GM12872 (cell line): Measurements from ENCODE around the gene CCDC30.

Source experiments
- TF ChIP-seq, protein P1 (sequence below): IDR thresholded peaks from 3 replicates; pipeline ENCODE4 v1.5.1; 2011; ENCODE audit warnings: low read depth, mild to moderate bottlenecking, low read length, moderate library complexity; ENCODE audit not compliant: insufficient read depth

CCDC30 gene

DNA sequence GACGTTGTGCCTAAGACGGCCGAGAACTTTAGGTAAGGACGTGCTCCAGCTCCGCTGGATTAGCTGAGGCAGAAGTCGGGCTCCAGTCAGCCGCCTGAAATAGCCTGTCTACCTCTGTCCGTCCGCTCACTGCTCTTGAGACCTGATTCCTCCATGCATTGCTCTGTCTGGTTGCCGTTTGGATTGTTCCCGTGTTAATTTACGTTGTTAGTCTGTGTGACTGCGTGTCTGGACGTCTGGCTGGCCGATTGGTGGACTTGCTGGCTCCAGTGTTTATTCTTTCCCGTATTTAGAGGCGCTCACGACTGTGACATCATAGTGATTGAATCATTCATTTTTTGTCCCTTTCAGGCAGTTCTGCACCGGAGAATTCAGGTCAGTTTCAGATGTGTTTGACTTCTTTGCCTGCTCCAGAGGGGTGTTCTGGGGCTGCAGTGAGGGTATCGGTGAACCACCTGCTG is 195.8 kb downstream of the CCDC30 start:
- TF ChIP-seq, protein P1, sequence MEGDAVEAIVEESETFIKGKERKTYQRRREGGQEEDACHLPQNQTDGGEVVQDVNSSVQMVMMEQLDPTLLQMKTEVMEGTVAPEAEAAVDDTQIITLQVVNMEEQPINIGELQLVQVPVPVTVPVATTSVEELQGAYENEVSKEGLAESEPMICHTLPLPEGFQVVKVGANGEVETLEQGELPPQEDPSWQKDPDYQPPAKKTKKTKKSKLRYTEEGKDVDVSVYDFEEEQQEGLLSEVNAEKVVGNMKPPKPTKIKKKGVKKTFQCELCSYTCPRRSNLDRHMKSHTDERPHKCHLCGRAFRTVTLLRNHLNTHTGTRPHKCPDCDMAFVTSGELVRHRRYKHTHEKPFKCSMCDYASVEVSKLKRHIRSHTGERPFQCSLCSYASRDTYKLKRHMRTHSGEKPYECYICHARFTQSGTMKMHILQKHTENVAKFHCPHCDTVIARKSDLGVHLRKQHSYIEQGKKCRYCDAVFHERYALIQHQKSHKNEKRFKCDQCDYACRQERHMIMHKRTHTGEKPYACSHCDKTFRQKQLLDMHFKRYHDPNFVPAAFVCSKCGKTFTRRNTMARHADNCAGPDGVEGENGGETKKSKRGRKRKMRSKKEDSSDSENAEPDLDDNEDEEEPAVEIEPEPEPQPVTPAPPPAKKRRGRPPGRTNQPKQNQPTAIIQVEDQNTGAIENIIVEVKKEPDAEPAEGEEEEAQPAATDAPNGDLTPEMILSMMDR = no peak

DNA sequence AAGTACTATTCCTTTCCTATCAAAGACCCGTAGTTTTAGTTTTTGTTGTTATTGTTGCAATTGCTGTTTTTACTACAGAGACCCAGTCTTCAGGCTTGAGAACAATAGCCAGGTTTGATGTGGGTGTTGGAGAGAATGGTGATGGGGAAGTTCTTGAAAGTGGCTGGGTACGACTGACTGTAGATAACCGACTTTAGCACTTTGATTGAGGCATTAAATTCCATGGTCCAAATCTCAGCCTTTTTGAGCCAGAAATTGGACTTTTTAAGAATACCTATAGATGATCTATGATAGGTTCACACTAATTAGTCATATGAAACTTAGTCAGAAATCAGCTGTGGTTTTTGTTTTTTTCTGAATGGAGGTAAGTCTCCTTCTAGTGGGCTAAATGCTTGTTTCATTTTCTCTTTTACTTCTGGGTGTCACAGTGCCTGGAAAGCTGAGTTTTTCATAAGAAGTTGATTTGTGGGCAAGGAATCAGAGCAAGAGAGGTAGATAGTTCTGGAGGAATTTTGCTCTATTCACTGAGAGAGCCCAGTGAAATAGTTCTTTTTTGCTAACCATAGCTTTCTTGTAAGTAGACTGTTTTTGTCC is 197.9 kb downstream of the CCDC30 start:
- TF ChIP-seq, protein P1 = no peak

DNA sequence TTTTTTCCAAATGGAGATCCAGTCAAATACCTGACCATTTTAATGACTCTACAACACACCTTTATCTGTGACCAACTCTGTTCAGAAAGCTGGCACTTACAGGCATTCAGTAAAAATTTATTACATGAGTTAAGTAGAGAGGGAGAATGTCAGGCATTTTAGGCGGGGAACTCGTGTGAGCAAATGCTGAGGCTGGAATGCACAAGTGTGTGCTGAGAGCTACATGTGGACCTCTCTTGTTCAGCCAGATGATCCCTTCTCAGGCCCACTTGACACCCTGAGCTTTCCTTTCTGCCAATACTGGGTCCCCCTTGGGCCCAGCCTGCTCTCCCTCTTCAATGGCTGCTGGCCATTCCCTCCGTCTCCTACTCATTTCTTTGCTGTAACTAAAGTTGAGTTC is 206.8 kb downstream of the CCDC30 start:
- TF ChIP-seq, protein P1 = no peak

DNA sequence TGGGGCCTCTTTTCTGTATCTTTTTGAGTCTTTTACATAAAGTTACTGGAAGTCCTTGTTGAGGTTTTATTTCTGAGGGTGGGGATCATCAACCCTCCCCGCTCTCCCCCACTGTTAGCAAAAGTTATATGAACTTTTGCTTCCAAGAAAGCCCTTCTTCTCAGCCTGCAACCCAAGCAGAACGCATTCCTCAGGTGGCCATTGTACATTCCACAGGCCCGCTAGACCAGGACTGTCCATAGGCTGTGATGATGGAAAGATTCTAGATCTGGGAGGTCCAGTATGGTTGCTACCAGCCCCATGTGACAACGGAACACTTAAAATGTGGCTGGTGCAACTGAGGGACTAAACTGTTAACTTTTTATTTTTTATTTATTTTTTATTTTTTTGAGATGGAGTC is 207.3 kb downstream of the CCDC30 start:
- TF ChIP-seq, protein P1 = no peak

DNA sequence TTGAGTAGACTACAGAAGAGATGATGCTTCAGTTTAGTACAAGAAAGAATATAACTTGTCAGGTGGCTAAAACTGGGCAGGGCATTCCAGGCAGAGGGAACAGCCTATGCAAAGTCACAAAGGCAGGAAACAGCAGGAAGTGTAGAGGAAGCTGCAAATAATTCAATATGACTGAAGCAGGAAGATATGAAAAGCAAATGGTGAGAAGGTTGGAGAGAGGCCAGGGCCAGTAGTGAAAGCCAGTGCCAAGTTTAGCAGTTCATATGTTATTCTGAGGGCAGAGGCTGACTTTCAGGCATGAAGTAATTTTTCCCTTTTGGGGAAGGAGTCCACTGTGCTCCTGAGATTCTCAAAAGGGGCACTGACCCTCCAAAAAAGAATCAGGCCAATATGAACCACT is 211.1 kb downstream of the CCDC30 start:
- TF ChIP-seq, protein P1 = no peak

DNA sequence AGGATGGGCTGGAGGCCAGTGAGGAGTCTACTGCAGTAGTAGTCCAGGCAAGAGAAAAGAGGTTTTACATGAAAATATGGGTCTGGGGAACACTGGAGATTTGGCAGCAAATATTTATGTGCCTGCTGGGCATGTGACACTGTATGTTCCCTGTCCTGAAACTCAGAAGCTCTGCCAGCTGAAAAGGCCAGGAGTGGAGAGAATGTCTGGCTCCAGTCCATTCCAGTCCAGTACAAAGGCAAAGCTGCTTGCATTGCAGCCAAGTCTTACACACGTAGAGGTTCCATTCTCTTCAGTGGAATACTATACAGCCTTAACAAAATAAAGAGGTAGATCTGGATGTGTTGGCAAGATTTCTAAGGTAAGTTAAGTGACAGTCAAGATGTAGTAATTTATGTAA is 211.6 kb downstream of the CCDC30 start:
- TF ChIP-seq, protein P1 = no peak

DNA sequence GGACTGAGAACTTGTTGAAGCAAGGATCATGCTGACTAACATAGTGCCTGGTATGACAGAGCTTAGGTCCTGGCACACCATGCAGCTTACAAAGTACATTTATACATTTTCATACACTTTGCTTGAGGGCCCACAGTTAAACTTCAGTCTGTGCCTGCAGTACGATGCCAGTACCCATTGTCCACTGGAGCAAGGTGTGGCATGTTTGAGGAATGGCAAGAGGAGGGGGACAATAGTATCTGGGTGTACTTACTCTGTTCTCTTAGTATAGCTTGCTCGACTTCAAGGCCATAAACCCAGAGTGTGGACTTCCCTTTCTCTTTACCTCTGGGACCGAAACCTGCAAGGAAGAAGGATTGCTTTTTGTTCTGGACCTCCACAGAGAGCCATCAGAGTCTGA is 212.4 kb downstream of the CCDC30 start:
- TF ChIP-seq, protein P1 = no peak
